Measurements from ENCODE around the gene HSPA1L. TPM values are rescaled to one million over a fixed set of nuclear protein-coding genes. Genes with fewer than 3 reads are reported as not detected.
"Not testable (repeated sequence)": the region's sequence is repeated elsewhere in the genome, so short reads cannot be mapped to it uniquely, and the experiment has no call there.

The HSPA1L gene
- total and polyA plus RNA-seq, 2 donors (not counting 1 experiment from before 2014, with no cell fraction given), result 0.81 to 2.0 TPM

GRCh38 chr6:31858707-31859106 is 43.6 kb upstream of the HSPA1L start:
- no peak for TF ChIP-seq EZH2 (IDR thresholded peaks at IDR 0.05; ENCODE audit: borderline replicate concordance, insufficient read depth, low read depth, low read length, poor library complexity, severe bottlenecking)
- Histone ChIP-seq H3K4me3 (ENCODE audit: control extremely low read depth in 1 of 5, extremely low read depth in 1 of 5, insufficient read depth in 1 of 5, low read depth in 2 of 5, low read length in 4 of 5) (no peak overlapping the region), H4K20me1 (ENCODE audit: control insufficient read depth, insufficient read depth, low read length, poor library complexity, severe bottlenecking) (no peaks in the 10 kb centered on the region), H2AFZ (ENCODE audit: insufficient read depth, low read depth, low read length, poor library complexity, severe bottlenecking) (no peak overlapping the region), H3K27me3 (replicated peaks in 1 of 4; ENCODE audit: control extremely low read depth in 1 of 4, control insufficient read depth in 3 of 4, insufficient read depth in 4 of 4, low read length in 3 of 4) (no peaks in the 10 kb centered on the region), H3K9me3 (ENCODE audit: control extremely low read depth in 1 of 3, control insufficient read depth in 2 of 3, insufficient read depth in 1 of 3, low read length in 2 of 3) (no peaks in the 10 kb centered on the region), H3K9ac (ENCODE audit: low read length) (no peak overlapping the region), H3K36me3 (replicated peaks in 1 of 2; ENCODE audit: control extremely low read depth in 1 of 2, control insufficient read depth in 1 of 2, extremely low read depth in 1 of 2, insufficient read depth in 2 of 2, low read length in 1 of 2) (peaks cover 2 to 27% of the 10 kb centered on the region in 2 experiments), H3K4me2 (replicated peaks; ENCODE audit: low read depth, low read length, poor library complexity, severe bottlenecking) (no peak overlapping the region), H3K4me1 (ENCODE audit: control insufficient read depth in 2 of 2, insufficient read depth in 2 of 2, low read length in 2 of 2) (peaks cover 13 to 16% of the 10 kb centered on the region in 2 donors), H3K79me2 (ENCODE audit: control insufficient read depth, insufficient read depth, low read length) (peaks cover 16% of the 10 kb centered on the region), H3K27ac (ENCODE audit: low read length in 2 of 2) (no peak overlapping the region)
- no peak overlapping the region for H3K27ac Mint-ChIP-seq
- POLR2A ChIA-PET, result interaction anchor here (0.5 kb wide), 1 partner anchor 312 kb away, joined by 3 read pairs; the partner anchor contains the start of gene ATP6V1G2
- intact Hi-C loops (cut with micrococcal nuclease), result no loop called here
- H3K27me3 Mint-ChIP-seq, result no peaks in the 10 kb centered on the region
- no peak overlapping the region for H3K4me3 Mint-ChIP-seq
- WGBS (ENCODE audit: insufficient coverage), result 88% methylated on average over 6 of the region's 8 CpGs
- H3K9me3 Mint-ChIP-seq (ENCODE audit: insufficient read depth), result no peaks in the 10 kb centered on the region
- CTCF ChIA-PET, result no interaction called here
- DNase-seq, result no peak
- ATAC-seq (ENCODE audit: low read depth), result no peak
- peaks cover 19% of the 10 kb centered on the region for H3K4me1 Mint-ChIP-seq

GRCh38 chr6:31857774-31858173 is 42.7 kb upstream of the HSPA1L start:
- H2AFZ ChIP-seq (ENCODE audit: insufficient read depth, low read depth, low read length, poor library complexity, severe bottlenecking); H3K4me3 ChIP-seq (ENCODE audit: control extremely low read depth in 1 of 5, extremely low read depth in 1 of 5, insufficient read depth in 1 of 5, low read depth in 2 of 5, low read length in 4 of 5); H3K27me3 Mint-ChIP-seq; H3K4me3 Mint-ChIP-seq; H3K27ac Mint-ChIP-seq; H3K4me1 ChIP-seq (ENCODE audit: control insufficient read depth in 2 of 2, insufficient read depth in 2 of 2, low read length in 2 of 2); H3K27ac ChIP-seq (ENCODE audit: low read length in 2 of 2); DNase-seq; H3K9me3 ChIP-seq (ENCODE audit: control extremely low read depth in 1 of 3, control insufficient read depth in 2 of 3, insufficient read depth in 1 of 3, low read length in 2 of 3); H3K79me2 ChIP-seq (ENCODE audit: control insufficient read depth, insufficient read depth, low read length); CTCF ChIA-PET; intact Hi-C loops (cut with micrococcal nuclease); ATAC-seq (ENCODE audit: low read depth); H3K9me3 Mint-ChIP-seq (ENCODE audit: insufficient read depth); H3K27me3 ChIP-seq (replicated peaks in 1 of 4; ENCODE audit: control extremely low read depth in 1 of 4, control insufficient read depth in 3 of 4, insufficient read depth in 4 of 4, low read length in 3 of 4); POLR2A ChIA-PET; H3K4me2 ChIP-seq (replicated peaks; ENCODE audit: low read depth, low read length, poor library complexity, severe bottlenecking); H4K20me1 ChIP-seq (ENCODE audit: control insufficient read depth, insufficient read depth, low read length, poor library complexity, severe bottlenecking); H3K9ac ChIP-seq (ENCODE audit: low read length): not testable (repeated sequence)
- H3K4me1 Mint-ChIP-seq, result peaks cover 14% of the 10 kb centered on the region
- H3K36me3 ChIP-seq (replicated peaks in 1 of 2; ENCODE audit: control extremely low read depth in 1 of 2, control insufficient read depth in 1 of 2, extremely low read depth in 1 of 2, insufficient read depth in 2 of 2, low read length in 1 of 2), result peaks cover 2 to 27% of the 10 kb centered on the region in 2 experiments
- WGBS (ENCODE audit: insufficient coverage), result 100% methylated on average over 8 of the region's 8 CpGs

DNA sequence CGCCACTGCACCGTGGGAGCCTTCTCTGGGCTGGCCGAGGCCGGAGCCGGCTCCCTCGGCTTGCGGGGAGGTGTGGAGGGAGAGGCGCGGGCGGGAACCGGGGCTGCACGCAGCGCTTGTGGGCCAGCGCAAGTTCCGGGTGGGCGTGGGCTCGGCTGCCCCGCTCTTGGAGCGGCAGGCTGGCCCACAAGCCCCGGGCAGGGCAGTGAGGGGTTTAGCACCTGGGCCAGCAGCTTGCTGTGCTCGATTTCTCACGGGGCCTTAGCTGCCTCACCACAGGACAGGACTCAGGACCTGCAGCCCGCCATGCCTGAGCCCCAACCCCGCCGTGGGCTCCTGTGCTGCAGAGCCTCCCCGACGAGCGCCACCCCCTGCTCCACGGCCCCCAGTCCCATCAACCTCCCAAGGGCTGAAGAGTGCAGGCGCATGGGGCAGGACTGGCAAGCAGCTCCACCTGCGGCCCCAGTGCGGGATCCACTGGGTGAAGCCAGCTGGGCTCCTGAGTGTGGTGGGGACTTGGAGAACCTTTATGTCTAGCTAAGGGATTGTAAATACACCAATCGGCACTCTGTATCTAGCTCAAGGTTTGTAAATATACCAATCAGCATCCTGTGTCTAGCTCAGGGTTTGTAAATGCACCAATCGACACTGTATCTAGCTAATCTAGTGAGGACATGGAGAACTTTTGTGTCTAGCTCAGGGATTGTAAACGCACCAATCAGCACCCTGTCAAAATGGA is 37.1 kb upstream of the HSPA1L start:
- H3K27me3 Mint-ChIP-seq; POLR2A ChIA-PET; H3K9me3 Mint-ChIP-seq (ENCODE audit: insufficient read depth); H3K27ac Mint-ChIP-seq; H4K20me1 ChIP-seq (ENCODE audit: control insufficient read depth, insufficient read depth, low read length, poor library complexity, severe bottlenecking); H3K27ac ChIP-seq (ENCODE audit: low read length in 2 of 2); CTCF ChIA-PET; H2AFZ ChIP-seq (ENCODE audit: insufficient read depth, low read depth, low read length, poor library complexity, severe bottlenecking); H3K9me3 ChIP-seq (ENCODE audit: control extremely low read depth in 1 of 3, control insufficient read depth in 2 of 3, insufficient read depth in 1 of 3, low read length in 2 of 3); H3K4me3 Mint-ChIP-seq; H3K4me1 ChIP-seq (ENCODE audit: control insufficient read depth in 2 of 2, insufficient read depth in 2 of 2, low read length in 2 of 2); intact Hi-C loops (cut with micrococcal nuclease); H3K4me2 ChIP-seq (replicated peaks; ENCODE audit: low read depth, low read length, poor library complexity, severe bottlenecking); H3K4me3 ChIP-seq (ENCODE audit: control extremely low read depth in 1 of 5, extremely low read depth in 1 of 5, insufficient read depth in 1 of 5, low read depth in 2 of 5, low read length in 4 of 5); H3K36me3 ChIP-seq (replicated peaks in 1 of 2; ENCODE audit: control extremely low read depth in 1 of 2, control insufficient read depth in 1 of 2, extremely low read depth in 1 of 2, insufficient read depth in 2 of 2, low read length in 1 of 2); ATAC-seq (ENCODE audit: low read depth); H3K9ac ChIP-seq (ENCODE audit: low read length); H3K27me3 ChIP-seq (replicated peaks in 1 of 4; ENCODE audit: control extremely low read depth in 1 of 4, control insufficient read depth in 3 of 4, insufficient read depth in 4 of 4, low read length in 3 of 4); DNase-seq; H3K4me1 Mint-ChIP-seq; H3K79me2 ChIP-seq (ENCODE audit: control insufficient read depth, insufficient read depth, low read length): not testable (repeated sequence)
- WGBS (ENCODE audit: insufficient coverage), result 96% methylated on average over 30 of the region's 35 CpGs
